HG03342 (cell line): ENCODE data around the gene KCNK13.

Source experiments
- ATAC-seq: cut with Tn5 transposase; IDR thresholded peaks from one replicate; pipeline ENCODE4 v1.9.1; 2021; ENCODE audit warnings: mild to moderate bottlenecking, moderate library complexity; ENCODE audit not compliant: unreplicated experiment

KCNK13 gene

DNA sequence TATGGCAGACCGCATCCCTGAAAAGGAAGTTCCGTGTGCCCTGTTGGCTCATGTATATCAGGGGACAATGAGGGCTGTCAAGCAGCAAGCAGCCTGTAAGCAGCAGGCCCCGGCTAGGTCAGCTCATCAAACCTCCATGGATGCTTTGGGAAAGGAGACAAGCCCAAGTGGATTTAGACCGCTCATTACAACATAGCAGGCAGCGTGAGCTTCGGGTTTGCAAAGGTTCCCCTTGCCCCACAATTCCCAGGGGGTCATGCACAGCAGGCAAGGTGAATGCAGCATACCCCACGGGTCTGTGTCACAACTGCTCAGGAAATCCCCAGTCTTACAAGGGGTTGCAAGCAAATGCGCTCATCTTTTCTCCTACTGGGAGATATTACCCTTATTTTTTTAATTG lies 54.6 kb downstream of the KCNK13 start:
- ATAC-seq: no peak

DNA sequence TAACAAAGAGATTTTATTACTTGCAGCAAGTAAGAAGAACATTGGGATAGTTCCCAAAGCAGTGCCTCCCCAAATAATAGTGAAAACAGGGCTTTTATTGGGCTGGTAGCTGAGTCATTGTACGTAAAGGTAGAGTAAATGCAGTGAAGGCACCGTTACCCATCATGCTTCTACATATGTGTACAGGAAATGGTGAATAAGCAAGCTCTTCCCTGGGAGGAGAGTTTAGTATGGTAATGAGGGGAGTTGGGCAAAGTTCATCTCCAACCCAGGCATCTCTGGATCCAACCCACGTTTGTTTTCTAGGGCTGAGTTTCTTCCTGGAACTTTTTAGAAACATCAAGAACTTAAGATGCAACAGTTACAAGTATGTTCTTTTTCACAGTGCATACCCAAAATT lies 56.2 kb downstream of the KCNK13 start:
- ATAC-seq: no peak

DNA sequence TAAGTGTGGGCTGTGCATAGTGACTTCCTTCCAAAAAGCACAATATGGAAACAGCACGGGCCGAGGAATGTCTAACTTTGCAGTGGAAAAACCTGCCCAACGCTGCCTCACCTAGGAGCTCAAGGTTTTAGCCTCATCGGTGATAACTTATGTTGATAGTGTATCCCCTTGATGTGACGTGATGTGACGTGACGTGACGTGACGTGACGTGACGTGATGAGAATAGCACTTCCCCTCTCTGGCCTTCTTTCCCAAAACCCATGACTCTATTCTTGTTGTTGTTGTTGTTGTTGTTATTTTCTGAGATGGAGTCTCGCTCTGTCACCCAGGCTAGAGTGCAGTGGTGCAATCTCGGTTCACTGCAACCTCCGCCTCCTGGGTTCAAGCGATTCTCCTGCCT lies 64.5 kb downstream of the KCNK13 start:
- no peak for ATAC-seq

DNA sequence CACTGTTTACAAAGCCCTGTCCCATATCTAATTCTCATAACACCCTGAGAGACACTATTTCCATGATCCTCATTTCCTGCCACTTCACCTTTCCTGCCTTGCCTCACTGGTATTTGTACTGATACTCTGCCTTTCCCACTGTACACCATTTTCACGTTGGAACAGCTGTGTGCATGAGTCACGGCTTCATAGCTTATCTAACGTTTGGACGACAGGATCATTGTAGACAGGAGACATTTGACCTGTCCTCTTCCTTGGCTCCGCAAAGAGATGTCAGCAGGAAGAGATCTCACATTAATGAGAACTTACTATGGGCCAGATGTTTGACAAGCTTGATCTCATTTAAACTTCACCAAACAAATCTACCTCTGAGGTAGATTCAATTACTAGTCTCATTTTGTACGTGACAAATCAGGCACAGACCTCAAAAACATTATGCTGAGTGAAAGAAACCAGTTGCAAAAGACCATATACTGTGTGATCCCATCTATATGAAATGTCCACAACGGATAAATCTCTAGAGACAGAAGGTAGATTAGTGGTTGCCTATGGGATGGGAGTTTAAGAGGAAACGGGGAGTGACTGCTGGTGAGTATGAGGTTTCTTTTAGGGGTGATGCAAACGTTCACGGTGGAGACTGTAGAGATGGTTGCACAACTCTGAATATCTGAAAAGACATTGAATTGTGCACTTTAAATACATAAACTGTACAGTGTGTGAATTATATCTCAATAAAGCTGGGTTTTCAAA lies 71.2 kb downstream of the KCNK13 start:
- no peak for ATAC-seq

DNA sequence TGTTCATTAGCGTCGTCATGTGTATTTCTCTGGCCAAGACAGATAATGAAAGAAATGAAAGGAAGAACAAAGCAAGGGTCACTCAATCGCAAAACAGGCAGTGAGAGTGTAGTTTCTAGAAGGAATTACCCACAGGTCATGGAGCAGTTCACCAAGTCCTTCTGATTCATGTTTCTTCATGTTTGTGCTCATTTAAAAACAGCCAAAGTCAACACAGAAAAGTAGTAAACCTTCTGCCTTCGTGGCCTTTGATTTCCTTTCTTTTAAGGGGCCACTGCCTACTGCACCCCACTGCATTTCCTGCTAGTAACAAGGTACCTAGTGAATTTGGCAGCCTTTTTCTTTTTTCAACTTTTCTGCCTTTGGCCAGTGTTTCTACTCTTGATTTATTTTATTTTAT lies 75.1 kb downstream of the KCNK13 start:
- no peak for ATAC-seq

DNA sequence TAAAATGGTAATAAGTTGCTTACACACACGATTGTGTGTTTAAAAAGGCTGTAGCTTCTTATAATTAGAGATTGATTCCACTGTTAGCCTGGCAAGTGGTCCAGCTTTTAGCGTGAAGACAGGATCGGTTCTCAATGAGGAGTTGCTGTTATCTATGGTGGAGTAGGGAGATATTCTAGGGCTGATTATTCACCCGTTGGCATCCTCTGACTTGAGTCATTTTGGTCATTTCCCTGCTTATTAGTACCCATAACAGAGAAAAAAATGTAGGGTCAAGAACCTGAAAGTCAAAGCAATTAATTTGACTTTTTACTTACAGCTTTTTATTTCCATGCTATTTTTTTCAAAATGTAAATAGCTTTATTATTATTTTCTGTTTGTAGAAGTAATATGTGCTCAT lies 76.0 kb downstream of the KCNK13 start:
- no peak for ATAC-seq

DNA sequence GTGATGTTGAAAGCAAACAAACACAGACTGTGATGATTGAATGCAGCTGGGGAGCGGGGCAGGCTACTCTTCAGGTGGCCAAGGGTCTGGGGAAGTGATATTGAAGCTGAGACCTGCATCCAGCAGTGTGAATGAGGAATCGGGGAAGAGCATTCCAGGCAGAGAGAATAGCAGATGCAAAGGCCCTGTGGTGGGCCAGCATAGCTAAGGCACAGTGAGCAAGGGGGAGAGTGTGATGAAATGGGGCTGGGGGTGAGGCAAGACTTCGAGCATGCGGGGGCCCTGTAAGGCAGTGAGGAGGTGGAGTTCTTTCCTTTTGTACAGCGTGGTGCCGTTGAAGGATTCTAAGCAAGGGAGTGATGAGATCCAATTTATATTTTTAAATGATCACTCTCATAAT lies 77.4 kb downstream of the KCNK13 start:
- no peak for ATAC-seq

DNA sequence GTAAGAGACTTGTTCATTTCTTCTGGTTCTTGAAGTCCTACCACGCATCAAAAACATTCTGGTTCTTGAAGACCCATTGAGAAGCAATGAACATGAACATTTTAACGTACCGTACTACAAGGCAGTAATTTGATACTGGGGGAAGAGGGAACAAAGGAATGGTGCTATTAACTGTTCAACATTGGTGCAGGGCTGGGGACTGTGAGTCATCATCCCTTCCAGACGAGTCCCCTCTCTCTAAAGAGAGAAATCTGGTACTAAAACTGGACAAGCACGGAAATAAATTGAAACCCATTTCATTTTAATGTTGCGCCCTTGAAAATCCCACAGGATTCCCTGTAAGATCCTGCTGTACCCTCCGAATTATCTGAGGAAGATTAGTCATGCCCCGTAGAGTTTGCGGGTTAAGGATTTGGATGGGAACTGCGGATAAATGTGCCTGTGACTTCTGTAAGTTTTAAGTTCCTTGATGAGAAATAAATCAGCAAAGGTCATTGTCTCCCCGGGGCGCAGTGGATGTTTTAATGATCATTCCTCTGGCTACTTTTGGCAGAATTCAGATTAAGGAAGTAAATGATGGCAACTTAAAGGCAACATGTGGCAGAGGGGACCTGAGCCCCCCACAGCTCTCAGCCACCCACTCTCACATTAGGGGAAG lies 78.6 kb downstream of the KCNK13 start:
- no peak for ATAC-seq

DNA sequence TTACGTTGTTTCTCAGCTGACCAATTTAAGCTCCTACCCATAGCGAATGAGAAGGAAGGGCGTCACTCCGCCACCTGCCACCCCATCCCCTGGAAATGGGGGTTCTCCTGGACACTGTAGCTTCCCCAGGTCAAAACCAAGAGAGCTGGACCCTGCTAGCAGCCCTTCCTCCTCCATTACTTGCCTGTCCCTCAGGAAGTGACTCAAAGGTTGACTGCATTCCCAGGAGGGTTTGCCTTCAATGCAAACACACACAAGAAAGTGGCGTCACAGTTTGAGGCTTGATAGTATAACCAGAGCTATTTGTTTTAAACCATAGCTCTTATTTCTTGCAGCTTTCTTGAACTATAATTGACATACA lies 79.1 kb downstream of the KCNK13 start:
- no peak for ATAC-seq

DNA sequence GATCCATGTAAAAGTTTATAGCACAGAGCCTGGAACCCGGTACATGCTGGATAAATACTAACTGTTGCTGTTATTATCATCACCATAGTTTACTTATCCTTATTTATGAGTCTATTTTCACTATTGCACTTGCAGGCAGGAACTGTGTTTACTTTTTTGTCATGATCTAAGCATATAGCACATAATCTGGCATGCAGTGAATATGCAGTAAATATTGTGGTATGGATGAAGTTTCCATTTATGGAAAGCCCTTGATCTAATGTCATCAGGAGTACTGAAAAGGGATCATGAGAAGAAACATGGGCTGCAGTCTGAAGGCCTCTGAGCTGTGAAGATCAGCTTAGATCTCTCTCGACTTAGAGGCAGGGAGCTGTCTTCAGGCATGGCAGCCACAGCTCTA lies 91.6 kb downstream of the KCNK13 start:
- ATAC-seq: no peak

DNA sequence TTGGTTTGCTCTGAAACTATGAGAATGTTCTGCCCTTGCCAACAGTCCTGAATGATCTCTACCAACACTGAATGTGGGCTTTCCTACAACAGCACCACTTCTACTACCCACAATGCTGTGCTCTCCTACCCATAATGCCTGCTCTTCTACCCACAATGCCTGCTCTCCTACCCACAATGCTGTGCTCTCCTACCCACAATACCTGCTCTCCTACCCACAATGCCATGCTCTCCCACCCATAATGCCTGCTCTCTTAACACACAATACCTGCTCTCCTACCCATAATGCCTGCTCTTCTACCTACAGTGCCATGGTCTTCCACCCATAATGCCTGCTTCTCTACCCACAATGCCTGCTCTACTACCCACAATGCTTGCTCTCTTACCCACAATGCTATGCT lies 92.3 kb downstream of the KCNK13 start:
- ATAC-seq: no peak

DNA sequence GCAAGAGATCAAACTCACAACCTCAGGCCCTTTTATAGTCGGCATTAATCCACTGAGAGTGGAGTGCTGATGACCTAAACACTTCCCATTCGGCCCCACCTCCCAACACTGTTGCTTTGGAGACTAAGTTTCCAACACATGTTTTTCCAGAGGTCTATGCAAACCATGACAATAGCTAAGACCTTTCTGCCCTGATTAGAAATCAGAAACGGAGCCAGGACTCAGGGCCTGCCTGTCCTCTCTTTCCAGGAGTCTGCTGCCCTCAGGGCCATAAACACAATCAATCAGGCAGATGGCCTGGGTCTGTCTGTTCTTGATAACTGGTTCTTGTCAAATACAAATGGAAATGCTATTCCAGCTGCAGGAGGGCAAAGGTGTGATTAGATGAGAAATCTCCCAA lies 97.4 kb downstream of the KCNK13 start:
- no peak for ATAC-seq

DNA sequence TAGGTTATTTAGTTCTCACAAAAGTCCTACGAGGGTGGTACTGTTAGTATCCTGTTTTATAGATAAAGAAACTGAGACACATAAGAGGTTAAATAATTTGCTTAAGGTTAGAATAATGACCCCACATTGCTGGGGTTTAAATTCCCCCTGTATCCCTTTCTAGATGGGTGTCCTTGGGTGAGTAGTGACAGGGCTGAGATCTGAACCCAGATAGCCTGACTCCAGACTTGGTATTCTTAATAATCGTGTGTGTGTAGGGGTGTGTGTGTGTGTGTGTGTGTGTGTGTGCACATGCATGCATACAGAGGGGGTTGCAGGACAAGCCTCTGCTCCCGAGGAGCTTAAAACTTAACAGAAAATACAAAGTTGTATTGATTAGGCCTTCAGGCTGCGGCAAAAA lies 97.9 kb downstream of the KCNK13 start:
- ATAC-seq: no peak

DNA sequence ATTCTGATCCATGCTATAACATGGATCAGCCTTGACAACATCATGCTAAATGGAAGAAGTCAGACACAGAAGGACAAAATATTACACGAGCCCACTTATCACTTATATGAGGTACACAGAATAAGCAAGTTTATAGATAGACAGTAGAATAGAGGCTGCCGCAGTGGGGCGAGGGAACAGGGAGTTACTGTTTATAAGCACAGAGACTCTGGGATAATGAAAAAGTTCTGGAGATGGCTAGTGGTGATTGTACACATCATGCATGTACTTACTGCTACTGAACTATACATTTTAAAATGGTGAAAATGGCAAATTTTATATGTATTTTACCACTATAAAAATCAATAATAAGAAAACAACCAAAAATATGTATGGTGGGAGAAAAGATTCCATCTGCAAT lies 99.3 kb downstream of the KCNK13 start:
- ATAC-seq: no peak

DNA sequence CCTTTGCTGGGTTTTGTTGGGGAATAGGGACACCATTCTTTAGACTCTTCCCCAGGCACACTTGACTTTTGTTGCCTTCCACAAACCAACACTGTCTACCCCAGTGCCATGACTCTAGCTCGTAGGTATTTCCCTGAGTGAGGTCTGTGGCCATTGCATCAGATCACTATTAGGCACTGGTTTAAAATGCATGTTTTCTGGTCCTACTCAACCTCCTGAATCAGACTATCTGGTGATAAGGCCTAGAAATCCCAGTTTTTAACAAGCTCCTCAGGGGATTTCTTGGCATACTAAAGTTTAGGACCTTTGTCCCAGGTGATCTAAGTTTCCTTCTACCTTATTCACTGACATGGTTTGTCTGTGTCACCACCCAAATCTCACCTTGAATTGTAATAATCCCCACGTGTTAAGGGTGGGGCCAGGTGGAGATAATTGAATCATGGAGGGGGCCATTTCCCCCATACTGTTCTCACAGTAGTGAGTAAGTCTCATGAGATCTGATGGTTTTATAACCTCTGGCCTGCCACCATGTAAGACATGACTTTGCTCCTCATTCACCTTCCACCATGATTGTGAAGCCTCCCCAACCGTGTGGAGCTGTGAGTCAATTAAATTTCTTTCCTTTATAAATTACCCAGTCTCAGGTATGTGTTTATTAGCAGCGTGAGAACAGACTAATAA lies 106.8 kb downstream of the KCNK13 start:
- no peak for ATAC-seq

DNA sequence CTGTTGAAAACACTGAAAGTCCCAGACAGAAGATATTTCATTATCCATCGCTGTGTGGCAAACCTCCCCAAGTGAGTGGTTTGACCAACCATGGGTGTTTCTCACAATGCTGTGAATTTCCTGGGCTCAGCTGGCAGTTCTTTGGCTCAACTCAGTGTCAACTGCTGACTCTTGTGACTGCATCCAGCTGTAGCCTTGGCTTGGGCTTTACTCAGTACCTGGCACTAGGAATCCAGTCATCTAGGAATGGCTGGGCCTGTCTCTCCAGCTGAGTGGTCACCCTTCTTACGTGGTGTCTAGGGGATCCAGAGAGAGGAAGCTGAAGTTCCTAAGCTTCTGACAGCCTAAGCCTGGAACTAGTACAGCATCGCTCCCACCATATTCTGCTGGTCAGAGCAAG lies 113.8 kb downstream of the KCNK13 start:
- no peak for ATAC-seq

DNA sequence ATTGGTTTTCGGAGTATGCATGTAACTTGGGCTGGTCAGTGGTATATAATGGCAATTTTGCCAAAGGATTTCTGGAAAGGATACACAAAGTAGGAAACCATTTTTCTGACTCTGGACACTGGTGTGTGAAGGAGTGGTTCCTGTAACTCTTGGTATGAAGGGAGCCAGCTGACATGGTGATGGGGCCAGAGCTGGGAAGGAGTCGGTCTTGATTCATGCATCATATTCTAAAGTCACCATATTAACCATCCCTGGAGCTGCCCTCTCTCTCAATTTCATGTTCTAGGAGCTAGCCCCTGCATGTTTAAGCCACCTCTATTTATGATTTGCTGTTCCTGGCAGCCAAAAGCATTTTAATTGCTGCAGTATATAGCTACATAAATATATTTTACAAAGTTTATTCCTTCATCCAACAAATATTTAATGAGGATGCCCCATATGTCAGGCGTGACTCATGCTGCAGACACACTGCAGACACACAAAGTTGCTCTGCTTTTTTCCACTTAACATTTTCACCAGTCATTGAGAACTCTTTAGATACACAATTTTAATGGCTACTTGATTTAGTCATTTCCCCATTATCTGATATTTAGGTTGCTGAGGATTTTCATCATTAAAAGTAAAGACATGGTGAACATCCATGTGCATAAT lies 115.9 kb downstream of the KCNK13 start:
- ATAC-seq: no peak

DNA sequence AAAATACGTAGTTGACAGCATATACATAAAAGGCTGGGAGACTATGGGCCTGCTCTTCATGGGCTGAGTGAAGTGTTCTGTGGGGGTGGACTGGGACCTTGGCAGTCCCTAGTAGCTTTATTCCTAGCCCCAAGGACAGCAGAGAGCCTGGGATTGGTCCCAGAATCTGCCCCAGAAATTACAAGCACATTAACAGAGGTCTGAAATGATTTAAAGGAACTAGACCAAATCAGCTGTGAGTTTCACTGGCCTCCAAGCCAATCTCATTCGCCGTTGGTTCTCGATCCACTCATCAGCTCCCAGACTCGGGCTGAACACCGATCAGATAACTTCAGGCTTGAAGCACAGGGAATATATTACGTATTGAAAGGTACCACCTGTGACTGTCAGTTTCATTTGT lies 117.6 kb downstream of the KCNK13 start:
- ATAC-seq: no peak

DNA sequence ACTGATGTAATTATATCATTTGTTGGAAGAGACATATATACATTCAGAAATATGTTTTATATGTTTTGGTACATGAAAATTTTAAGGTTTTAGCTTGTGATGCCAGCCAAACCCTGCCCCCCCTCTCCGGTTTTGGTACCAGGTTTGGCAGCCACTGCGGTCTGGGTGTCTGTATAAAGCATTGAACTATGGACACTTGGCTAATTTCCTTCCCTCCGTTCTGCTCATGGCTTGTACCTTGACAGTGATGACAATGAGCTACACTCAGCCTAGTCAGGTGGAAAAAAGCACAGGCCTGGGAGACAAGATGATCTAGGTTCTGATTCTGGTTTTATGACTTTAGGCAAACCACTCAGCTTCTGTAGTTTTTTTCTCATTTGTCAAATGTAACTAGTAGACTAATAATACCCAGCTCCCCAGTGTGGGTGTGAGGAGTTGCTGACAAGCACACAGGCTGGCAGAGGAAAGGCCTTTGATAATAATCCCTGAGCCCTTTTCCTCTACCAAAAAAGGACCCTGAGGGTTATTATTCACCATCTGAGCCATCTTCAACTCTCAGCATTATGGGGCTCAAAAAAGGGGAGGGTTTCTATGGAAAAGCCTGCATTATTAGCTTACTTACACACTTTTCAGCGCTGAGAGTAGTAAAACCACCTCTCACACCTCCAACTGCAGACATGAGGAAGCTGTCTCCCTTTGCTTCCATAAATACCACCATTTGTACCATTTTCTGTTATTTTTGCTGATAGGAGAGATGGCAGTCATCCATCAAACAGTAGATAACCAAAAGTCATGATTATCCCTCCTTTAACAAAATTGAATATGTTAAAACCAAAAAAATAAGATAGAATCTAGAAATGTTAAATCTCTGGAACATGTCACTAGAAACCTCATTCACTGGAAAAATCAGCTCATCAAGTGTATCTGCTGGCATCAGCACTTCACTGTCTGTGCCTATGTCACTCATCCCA lies 118.3 kb downstream of the KCNK13 start:
- no peak for ATAC-seq

DNA sequence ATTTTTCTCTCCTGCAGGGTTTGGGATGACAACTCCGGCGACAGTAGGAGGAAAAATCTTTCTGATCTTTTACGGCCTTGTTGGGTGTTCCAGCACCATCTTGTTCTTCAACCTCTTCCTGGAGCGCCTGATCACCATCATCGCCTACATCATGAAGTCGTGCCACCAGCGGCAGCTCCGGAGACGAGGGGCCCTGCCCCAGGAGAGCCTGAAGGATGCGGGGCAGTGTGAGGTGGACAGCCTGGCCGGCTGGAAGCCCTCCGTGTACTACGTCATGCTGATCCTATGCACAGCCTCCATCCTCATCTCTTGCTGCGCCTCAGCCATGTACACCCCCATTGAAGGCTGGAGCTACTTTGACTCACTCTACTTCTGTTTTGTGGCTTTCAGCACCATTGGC lies 122.3 kb downstream of the KCNK13 start:
- no peak for ATAC-seq
